HG02870 (cell line): ENCODE results near the gene CHST15.

ENCODE experiments used
- ATAC-seq: cut with Tn5 transposase; IDR thresholded peaks from one replicate; pipeline ENCODE4 v1.9.1; 2021; ENCODE audit warnings: mild to moderate bottlenecking, moderate library complexity; ENCODE audit not compliant: unreplicated experiment

CHST15 gene

GRCh38 chr10:124092860-124093773 is at the start of gene CHST15:
Gene CHST15 (minus strand): TSS chr10:124093598. CDS start chr10:124046212, 47,386 bp downstream.
- ATAC-seq: no peak

- no peak for ATAC-seq
Observed at GRCh38 chr10:124142960-124143359, 49.6 kb upstream of the CHST15 start.

- no peak for ATAC-seq
Observed at GRCh38 chr10:124142006-124142739, 48.8 kb upstream of the CHST15 start.

- no peak for ATAC-seq
Observed at GRCh38 chr10:124138883-124139348, 45.5 kb upstream of the CHST15 start.

GRCh38 chr10:124138195-124138882 is 44.9 kb upstream of the CHST15 start:
- ATAC-seq: no peak

- ATAC-seq: no peak
Observed at GRCh38 chr10:124134251-124134893, 41.0 kb upstream of the CHST15 start.

GRCh38 chr10:124132876-124133275 is 39.5 kb upstream of the CHST15 start:
- ATAC-seq: no peak

- ATAC-seq: no peak
Observed at GRCh38 chr10:124132306-124132705, 38.9 kb upstream of the CHST15 start.

GRCh38 chr10:124131172-124131571 is 37.8 kb upstream of the CHST15 start:
- no peak for ATAC-seq

GRCh38 chr10:124130198-124130900 is 37.0 kb upstream of the CHST15 start:
- no peak for ATAC-seq

GRCh38 chr10:124129471-124129870 is 36.1 kb upstream of the CHST15 start:
- no peak for ATAC-seq

- ATAC-seq: no peak
Observed at GRCh38 chr10:124128811-124129145, 35.4 kb upstream of the CHST15 start.

- ATAC-seq: no peak
Observed at GRCh38 chr10:124127965-124128810, 34.8 kb upstream of the CHST15 start.

- no peak for ATAC-seq
Observed at GRCh38 chr10:124127563-124127962, 34.2 kb upstream of the CHST15 start.

- no peak for ATAC-seq
Observed at GRCh38 chr10:124126983-124127385, 33.6 kb upstream of the CHST15 start.

GRCh38 chr10:124126145-124126982 is 33.0 kb upstream of the CHST15 start:
- no peak for ATAC-seq

- no peak for ATAC-seq
Observed at GRCh38 chr10:124125305-124126116, 32.1 kb upstream of the CHST15 start.

- ATAC-seq: no peak
Observed at GRCh38 chr10:124124769-124125161, 31.4 kb upstream of the CHST15 start.
